Upper lobe of right lung (tissue), 1 donor: Measurements from ENCODE around the gene CPZ. TPM values are rescaled to one million over a fixed set of nuclear protein-coding genes. Genes with fewer than 3 reads are reported as not detected.

Source experiments
- ATAC-seq: fragments of 200-7000 bp; cut with Tn5 transposase; one replicate; pipeline ENCODE4 v1.9.1; 2020; ENCODE audit warnings: mild to moderate bottlenecking, moderate library complexity
- DNase-seq: peaks from one replicate; pipeline ENCODE4 v3.0.0-alpha.2; 2020
- H3K27ac ChIP-seq: fragments of 200-600 bp; one replicate; pipeline ENCODE4 v1.8.0; 2022
- H3K27me3 ChIP-seq: fragments of 200-600 bp; one replicate; pipeline ENCODE4 v1.8.0; 2022; ENCODE audit warnings: mild to moderate bottlenecking
- H3K36me3 ChIP-seq: fragments of 200-600 bp; one replicate; pipeline ENCODE4 v1.8.0; 2022
- H3K4me1 ChIP-seq: fragments of 200-600 bp; one replicate; pipeline ENCODE4 v1.8.0; 2022
- H3K4me3 ChIP-seq: fragments of 200-600 bp; one replicate; pipeline ENCODE4 v1.8.0; 2022; ENCODE audit warnings: mild to moderate bottlenecking
- H3K9me3 ChIP-seq: fragments of 200-600 bp; one replicate; pipeline ENCODE4 v1.8.0; 2022
- CTCF ChIP-seq: fragments of 200-600 bp; IDR thresholded peaks from one replicate; pipeline ENCODE4 v1.8.0; 2022; ENCODE audit warnings: antibody characterized with exemption
- intact Hi-C: fragments of 100-400 bp; cut with DNase I; formaldehyde crosslinking; loops from one replicate; pipeline ENCODE4 v1.11.0; 2022
- total RNA-seq: library from RNA; stranded (reverse); fragmentation: NEBNext Ultra II Directional; extraction: Animal tissue kit (Norgen Biotek cat#: 25700); gene quantifications from one replicate; pipeline ENCODE4 v1.2.1, GENCODE V29; 2021
- donor health status: DM: no; HTN: yes; CAD: no; lungs with severe emphysema.

CPZ gene
- total RNA-seq, 1 donor from 2014 or later: 6.7 TPM

GRCh38 chr4:8641931-8642650, 49.5 kb downstream of the CPZ start:
- intact Hi-C loops: no loop called here
- Histone ChIP-seq H3K27me3 (no peaks in the 10 kb centered on the region), H3K4me3 (no peak overlapping the region), H3K9me3 (no peaks in the 10 kb centered on the region), H3K4me1 (no peaks in the 10 kb centered on the region), H3K27ac (no peak overlapping the region), H3K36me3 (no peaks in the 10 kb centered on the region)
- TF ChIP-seq CTCF: no peak
- peak; percentile 52 for DNase-seq
- ATAC-seq: no peak

- TF ChIP-seq CTCF: no peak
- Histone ChIP-seq H3K27ac (no peak overlapping the region), H3K4me3 (no peak overlapping the region), H3K9me3 (no peaks in the 10 kb centered on the region), H3K4me1 (no peaks in the 10 kb centered on the region), H3K36me3 (no peaks in the 10 kb centered on the region), H3K27me3 (no peaks in the 10 kb centered on the region)
- intact Hi-C loops: no loop called here
- peak; percentile 32 for DNase-seq
- ATAC-seq: no peak
These were observed 50.2 kb downstream of the CPZ start for GRCh38 chr4:8642651-8643321.

- DNase-seq: peak; percentile 36
- Histone ChIP-seq H3K27ac (no peak overlapping the region), H3K4me3 (no peak overlapping the region), H3K27me3 (no peaks in the 10 kb centered on the region), H3K9me3 (no peaks in the 10 kb centered on the region), H3K4me1 (no peaks in the 10 kb centered on the region), H3K36me3 (no peaks in the 10 kb centered on the region)
- TF ChIP-seq CTCF: no peak
- intact Hi-C loops: no loop called here
- ATAC-seq: no peak
These were observed 50.9 kb downstream of the CPZ start for GRCh38 chr4:8643441-8643840.

GRCh38 chr4:8643986-8644385, 51.4 kb downstream of the CPZ start:
- no peak for ATAC-seq
- Histone ChIP-seq H3K4me3 (no peak overlapping the region), H3K9me3 (no peaks in the 10 kb centered on the region), H3K27me3 (peaks cover 4% of the 10 kb centered on the region), H3K4me1 (no peaks in the 10 kb centered on the region), H3K27ac (no peak overlapping the region), H3K36me3 (no peaks in the 10 kb centered on the region)
- intact Hi-C loops: no loop called here
- DNase-seq: peak; percentile 53
- TF ChIP-seq CTCF: no peak

GRCh38 chr4:8644461-8644891, 51.9 kb downstream of the CPZ start:
- no peak for ATAC-seq

More at GRCh38 chr4:8644461-8644891, 51.9 kb downstream of the CPZ start:
- Histone ChIP-seq H3K4me1 (no peaks in the 10 kb centered on the region), H3K27me3 (peaks cover 6% of the 10 kb centered on the region), H3K4me3 (no peak overlapping the region), H3K27ac (no peak overlapping the region), H3K9me3 (no peaks in the 10 kb centered on the region), H3K36me3 (no peaks in the 10 kb centered on the region)
- no peak for TF ChIP-seq CTCF
- DNase-seq: peak; percentile 34
- intact Hi-C loops: no loop called here
